HL-60 (cell line): ENCODE measurements around the gene ZNF318.

ENCODE experiments used
- GABPA ChIP-seq: IDR thresholded peaks from 2 replicates; pipeline ENCODE4 v1.6.1; 2012; ENCODE audit warnings: low read depth
- POLR2AphosphoS5 ChIP-seq: IDR thresholded peaks from 2 replicates; pipeline ENCODE4 v1.6.1; 2012; ENCODE audit warnings: low read depth
- TF ChIP-seq, protein P1 (sequence below): IDR thresholded peaks from one replicate; pipeline ENCODE4 v1.5.1; 2011; ENCODE audit warnings: low read length, control low read depth, inconsistent platforms; ENCODE audit not compliant: insufficient read depth
- TF ChIP-seq, protein P2 (sequence below): IDR thresholded peaks from 2 replicates; pipeline ENCODE4 v1.6.1; 2012; ENCODE audit warnings: low read depth; ENCODE audit not compliant: insufficient replicate concordance

- TF ChIP-seq, protein P1, sequence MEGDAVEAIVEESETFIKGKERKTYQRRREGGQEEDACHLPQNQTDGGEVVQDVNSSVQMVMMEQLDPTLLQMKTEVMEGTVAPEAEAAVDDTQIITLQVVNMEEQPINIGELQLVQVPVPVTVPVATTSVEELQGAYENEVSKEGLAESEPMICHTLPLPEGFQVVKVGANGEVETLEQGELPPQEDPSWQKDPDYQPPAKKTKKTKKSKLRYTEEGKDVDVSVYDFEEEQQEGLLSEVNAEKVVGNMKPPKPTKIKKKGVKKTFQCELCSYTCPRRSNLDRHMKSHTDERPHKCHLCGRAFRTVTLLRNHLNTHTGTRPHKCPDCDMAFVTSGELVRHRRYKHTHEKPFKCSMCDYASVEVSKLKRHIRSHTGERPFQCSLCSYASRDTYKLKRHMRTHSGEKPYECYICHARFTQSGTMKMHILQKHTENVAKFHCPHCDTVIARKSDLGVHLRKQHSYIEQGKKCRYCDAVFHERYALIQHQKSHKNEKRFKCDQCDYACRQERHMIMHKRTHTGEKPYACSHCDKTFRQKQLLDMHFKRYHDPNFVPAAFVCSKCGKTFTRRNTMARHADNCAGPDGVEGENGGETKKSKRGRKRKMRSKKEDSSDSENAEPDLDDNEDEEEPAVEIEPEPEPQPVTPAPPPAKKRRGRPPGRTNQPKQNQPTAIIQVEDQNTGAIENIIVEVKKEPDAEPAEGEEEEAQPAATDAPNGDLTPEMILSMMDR = no peak
- TF ChIP-seq GABPA (no peak), POLR2AphosphoS5 (no peak)
- TF ChIP-seq, protein P2, sequence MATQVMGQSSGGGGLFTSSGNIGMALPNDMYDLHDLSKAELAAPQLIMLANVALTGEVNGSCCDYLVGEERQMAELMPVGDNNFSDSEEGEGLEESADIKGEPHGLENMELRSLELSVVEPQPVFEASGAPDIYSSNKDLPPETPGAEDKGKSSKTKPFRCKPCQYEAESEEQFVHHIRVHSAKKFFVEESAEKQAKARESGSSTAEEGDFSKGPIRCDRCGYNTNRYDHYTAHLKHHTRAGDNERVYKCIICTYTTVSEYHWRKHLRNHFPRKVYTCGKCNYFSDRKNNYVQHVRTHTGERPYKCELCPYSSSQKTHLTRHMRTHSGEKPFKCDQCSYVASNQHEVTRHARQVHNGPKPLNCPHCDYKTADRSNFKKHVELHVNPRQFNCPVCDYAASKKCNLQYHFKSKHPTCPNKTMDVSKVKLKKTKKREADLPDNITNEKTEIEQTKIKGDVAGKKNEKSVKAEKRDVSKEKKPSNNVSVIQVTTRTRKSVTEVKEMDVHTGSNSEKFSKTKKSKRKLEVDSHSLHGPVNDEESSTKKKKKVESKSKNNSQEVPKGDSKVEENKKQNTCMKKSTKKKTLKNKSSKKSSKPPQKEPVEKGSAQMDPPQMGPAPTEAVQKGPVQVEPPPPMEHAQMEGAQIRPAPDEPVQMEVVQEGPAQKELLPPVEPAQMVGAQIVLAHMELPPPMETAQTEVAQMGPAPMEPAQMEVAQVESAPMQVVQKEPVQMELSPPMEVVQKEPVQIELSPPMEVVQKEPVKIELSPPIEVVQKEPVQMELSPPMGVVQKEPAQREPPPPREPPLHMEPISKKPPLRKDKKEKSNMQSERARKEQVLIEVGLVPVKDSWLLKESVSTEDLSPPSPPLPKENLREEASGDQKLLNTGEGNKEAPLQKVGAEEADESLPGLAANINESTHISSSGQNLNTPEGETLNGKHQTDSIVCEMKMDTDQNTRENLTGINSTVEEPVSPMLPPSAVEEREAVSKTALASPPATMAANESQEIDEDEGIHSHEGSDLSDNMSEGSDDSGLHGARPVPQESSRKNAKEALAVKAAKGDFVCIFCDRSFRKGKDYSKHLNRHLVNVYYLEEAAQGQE = no peak
Observed at GRCh38 chr6:43377710-43378229, 8.3 kb upstream of the ZNF318 start.
